HEK293 (cell line): Measurements from ENCODE around the gene CAB39L.

Experiments used
- CTCF ChIA-PET: fragments of 350-600 bp; formaldehyde crosslinking; extraction: SDS; loops from one replicate; lab custom pipeline; 2021; ENCODE audit warnings: antibody characterized with exemption; lab: Yijun Ruan, JAX
- POLR2A ChIA-PET: fragments of 300-600 bp; formaldehyde crosslinking; extraction: SDS; loops from one replicate; lab custom pipeline; 2020; ENCODE audit warnings: antibody characterized with exemption, inconsistent platforms; lab: Yijun Ruan, JAX
- H3K27ac ChIP-seq: fragments of 200-500 bp; sonication (Bioruptor generic); 2 replicates; pipeline ENCODE4 v1.5.1; 2014; ENCODE audit warnings: low read depth, low read length, control low read depth, inconsistent platforms; ENCODE audit errors: extremely low read depth
- H3K36me3 ChIP-seq, 2 experiments: fragments of 200-500 bp in 1 of 2; sonication (Bioruptor generic) in 1 of 2; 1 replicate in 1 of 2; 2 replicates in 1 of 2; pipeline ENCODE4 v1.5.1; 2014 to 2017; ENCODE audit warnings: inconsistent platforms in 2 of 2, low read length in 2 of 2; ENCODE audit not compliant: control insufficient read depth in 2 of 2, insufficient read depth in 1 of 2
- H3K4me1 ChIP-seq: fragments of 200-500 bp; sonication (Bioruptor generic); 2 replicates; pipeline ENCODE4 v1.5.1; 2014; ENCODE audit warnings: mild to moderate bottlenecking, low read length, inconsistent platforms; ENCODE audit not compliant: control insufficient read depth, insufficient read depth
- H3K4me3 ChIP-seq: 2 replicates; pipeline ENCODE4 v1.5.1; 2011; ENCODE audit warnings: low read depth, mild to moderate bottlenecking, control low read depth, low read length, moderate library complexity
- H3K9me3 ChIP-seq: fragments of 200-500 bp; sonication (Bioruptor generic); 2 replicates; pipeline ENCODE4 v1.5.1; 2014; ENCODE audit warnings: low read depth, low read length, inconsistent platforms; ENCODE audit not compliant: control insufficient read depth, insufficient read depth
- BCL11A ChIP-seq: fragments of 450-650 bp; formaldehyde crosslinking; IDR thresholded peaks from 2 replicates; pipeline ENCODE4 v1.5.1; 2016; ENCODE audit warnings: low read depth, missing biosample characterization, missing genetic modification characterization
- FEZF1 ChIP-seq: fragments of 450-650 bp; formaldehyde crosslinking; IDR thresholded peaks from 2 replicates; pipeline ENCODE4 v1.5.1; 2016; ENCODE audit warnings: missing biosample characterization, missing genetic modification characterization
- GLIS1 ChIP-seq: fragments of 450-650 bp; formaldehyde crosslinking; IDR thresholded peaks from 2 replicates; pipeline ENCODE4 v1.5.1; 2016; ENCODE audit warnings: missing biosample characterization, missing genetic modification characterization
- HOXC10 ChIP-seq: sonication (generic); formaldehyde crosslinking; IDR thresholded peaks from 2 replicates; pipeline ENCODE4 v1.8.1; 2023; ENCODE audit warnings: mild to moderate bottlenecking, missing genetic modification reagents
- KLF17 ChIP-seq: fragments of 450-650 bp; formaldehyde crosslinking; IDR thresholded peaks from 2 replicates; pipeline ENCODE4 v1.5.1; 2016; ENCODE audit warnings: missing biosample characterization, missing genetic modification characterization
- OVOL3 ChIP-seq: fragments of 450-650 bp; formaldehyde crosslinking; IDR thresholded peaks from 2 replicates; pipeline ENCODE4 v1.5.1; 2016; ENCODE audit warnings: missing biosample characterization, missing genetic modification characterization
- PRDM10 ChIP-seq: fragments of 450-650 bp; formaldehyde crosslinking; IDR thresholded peaks from 2 replicates; pipeline ENCODE4 v1.5.1; 2016; ENCODE audit warnings: missing biosample characterization, missing genetic modification characterization
- SP3 ChIP-seq: fragments of 450-650 bp; formaldehyde crosslinking; IDR thresholded peaks from 2 replicates; pipeline ENCODE4 v1.5.1; 2016; ENCODE audit warnings: missing biosample characterization, missing genetic modification characterization
- ZBTB20 ChIP-seq: fragments of 450-650 bp; formaldehyde crosslinking; IDR thresholded peaks from 2 replicates; pipeline ENCODE4 v1.5.1; 2016; ENCODE audit warnings: missing biosample characterization, missing genetic modification characterization
- ZBTB7A ChIP-seq: fragments of 450-650 bp; formaldehyde crosslinking; IDR thresholded peaks from 2 replicates; pipeline ENCODE4 v1.5.1; 2016; ENCODE audit warnings: low read depth, missing biosample characterization, missing genetic modification characterization
- ZEB2 ChIP-seq: fragments of 450-650 bp; formaldehyde crosslinking; IDR thresholded peaks from 2 replicates; pipeline ENCODE4 v1.5.1; 2016; ENCODE audit warnings: missing biosample characterization, missing genetic modification characterization
- ZFP37 ChIP-seq: fragments of 450-650 bp; formaldehyde crosslinking; IDR thresholded peaks from 2 replicates; pipeline ENCODE4 v1.5.1; 2016; ENCODE audit warnings: missing biosample characterization, missing genetic modification characterization
- ZNF146 ChIP-seq: fragments of 450-650 bp; formaldehyde crosslinking; IDR thresholded peaks from 2 replicates; pipeline ENCODE4 v1.5.1; 2016; ENCODE audit warnings: missing biosample characterization, missing genetic modification characterization
- ZNF175 ChIP-seq: fragments of 450-650 bp; formaldehyde crosslinking; IDR thresholded peaks from 2 replicates; pipeline ENCODE4 v1.5.1; 2016; ENCODE audit warnings: missing biosample characterization, missing genetic modification characterization
- ZNF18 ChIP-seq: fragments of 450-650 bp; formaldehyde crosslinking; IDR thresholded peaks from 2 replicates; pipeline ENCODE4 v1.5.1; 2016; ENCODE audit warnings: missing biosample characterization, missing genetic modification characterization
- ZNF324 ChIP-seq: fragments of 450-650 bp; formaldehyde crosslinking; IDR thresholded peaks from 2 replicates; pipeline ENCODE4 v1.5.1; 2016; ENCODE audit warnings: missing biosample characterization, missing genetic modification characterization
- ZNF37A ChIP-seq: fragments of 450-650 bp; IDR thresholded peaks from 2 replicates; pipeline ENCODE4 v1.5.1; 2018; ENCODE audit warnings: missing biosample characterization, missing genetic modification characterization
- ZNF404 ChIP-seq: fragments of 450-650 bp; formaldehyde crosslinking; IDR thresholded peaks from 2 replicates; pipeline ENCODE4 v1.5.1; 2017; ENCODE audit warnings: missing biosample characterization, missing genetic modification characterization
- ZNF433 ChIP-seq: fragments of 450-650 bp; formaldehyde crosslinking; IDR thresholded peaks from 2 replicates; pipeline ENCODE4 v1.5.1; 2016; ENCODE audit warnings: missing biosample characterization, missing genetic modification characterization, low read depth
- ZNF48 ChIP-seq: fragments of 450-650 bp; formaldehyde crosslinking; IDR thresholded peaks from 2 replicates; pipeline ENCODE4 v1.5.1; 2016; ENCODE audit warnings: missing biosample characterization, missing genetic modification characterization
- ZNF558 ChIP-seq: fragments of 450-650 bp; formaldehyde crosslinking; IDR thresholded peaks from 2 replicates; pipeline ENCODE4 v1.5.1; 2016; ENCODE audit warnings: missing biosample characterization, missing genetic modification characterization
- ZNF561 ChIP-seq: fragments of 450-650 bp; IDR thresholded peaks from 2 replicates; pipeline ENCODE4 v1.5.1; 2018; ENCODE audit warnings: missing biosample characterization, missing genetic modification characterization, borderline replicate concordance
- ZNF677 ChIP-seq: fragments of 450-650 bp; IDR thresholded peaks from 2 replicates; pipeline ENCODE4 v1.5.0; 2018; ENCODE audit warnings: missing biosample characterization, mild to moderate bottlenecking, missing genetic modification characterization, moderate library complexity
- ZNF692 ChIP-seq: fragments of 450-650 bp; formaldehyde crosslinking; IDR thresholded peaks from 2 replicates; pipeline ENCODE4 v1.5.1; 2016; ENCODE audit warnings: missing biosample characterization, missing genetic modification characterization
- ZXDB ChIP-seq: fragments of 450-650 bp; formaldehyde crosslinking; IDR thresholded peaks from 2 replicates; pipeline ENCODE4 v1.5.1; 2016; ENCODE audit warnings: missing biosample characterization, missing genetic modification characterization

The CAB39L gene

GRCh38 chr13:49448753-49449152 is 4.9 kb upstream of the CAB39L start:
- H3K4me1 ChIP-seq: no peaks in the 10 kb centered on the region
- ChIA-PET POLR2A (no interaction called here), CTCF (no interaction called here)
- TF ChIP-seq ZNF433: no peak
- TF ChIP-seq ZNF692 (tag by site-specific recombination): no peak
- no peak for TF ChIP-seq KLF17 (tag by site-specific recombination)
- TF ChIP-seq ZNF37A: no peak
- TF ChIP-seq ZBTB7A (tag by site-specific recombination): no peak
- TF ChIP-seq ZNF677: no peak
- TF ChIP-seq FEZF1 (tag by site-specific recombination): no peak
- TF ChIP-seq ZNF48 (tag by site-specific recombination): no peak
- no peak for TF ChIP-seq ZFP37 (tag by site-specific recombination)
- no peak for TF ChIP-seq ZNF18 (tag by site-specific recombination)
- TF ChIP-seq ZBTB20: no peak
- no peak for TF ChIP-seq ZNF324 (tag by site-specific recombination)
- TF ChIP-seq SP3 (tag by site-specific recombination): no peak
- TF ChIP-seq BCL11A (tag by site-specific recombination): no peak
- no peak for TF ChIP-seq ZNF175 (tag by site-specific recombination)
- H3K27ac ChIP-seq: no peak overlapping the region
- H3K36me3 ChIP-seq: no peaks in the 10 kb centered on the region
- no peaks in the 10 kb centered on the region for H3K9me3 ChIP-seq
- H3K4me3 ChIP-seq: no peak overlapping the region

GRCh38 chr13:49446473-49446872 is 2.6 kb upstream of the CAB39L start:
- Histone ChIP-seq H3K27ac (no peak overlapping the region), H3K4me3 (no peak overlapping the region)
- CTCF ChIA-PET: interaction anchor here (0.6 to 1.1 kb wide), 3 partner anchors 13 to 165 kb away, joined by 3 to 4 read pairs (median 4); no protein-coding TSS in a partner anchor
- TF ChIP-seq ZNF146 (peak; percentile 88), OVOL3 (tag by site-specific recombination) (no peak), ZNF404 (tag by site-specific recombination) (no peak)
- TF ChIP-seq, all 188 proteins: peak for 1
- no peaks in the 10 kb centered on the region for H3K9me3 ChIP-seq
- no peaks in the 10 kb centered on the region for H3K4me1 ChIP-seq
- no peaks in the 10 kb centered on the region for H3K36me3 ChIP-seq
- POLR2A ChIA-PET: no interaction called here

GRCh38 chr13:49444524-49445395 is 896 bp upstream of the CAB39L start:
- Histone ChIP-seq H3K36me3 (no peaks in the 10 kb centered on the region), H3K4me3 (peak overlapping the region; percentile 90), H3K4me1 (no peaks in the 10 kb centered on the region), H3K9me3 (no peaks in the 10 kb centered on the region), H3K27ac (peak overlapping the region; percentile 77)
- ChIA-PET POLR2A (interaction anchor here (0.6 to 2.3 kb wide), 8 partner anchors 8 to 142 kb away, joined by 3 to 10 read pairs (median 4); partner anchors contain the start of genes PHF11 and RCBTB1), CTCF (no interaction called here)
- TF ChIP-seq ZXDB (tag by site-specific recombination): peak; percentile 43; the same call in 1 of the 2 replicates
- TF ChIP-seq GLIS1 (tag by site-specific recombination): peak; percentile 15; the same call in 1 of the 2 replicates
- TF ChIP-seq ZNF558 (tag by site-specific recombination): peak; percentile 46; the same call in 1 of the 2 replicates
- TF ChIP-seq ZNF561 (tag by site-specific recombination): peak; percentile 66; the same call in 1 of the 2 replicates
- TF ChIP-seq ZNF146: 0 out of 2 replicates have a peak, but pooled peaks have one; percentile 9
- TF ChIP-seq HOXC10 (CRISPR knock-in tag): no peak
- TF ChIP-seq ZEB2 (tag by site-specific recombination): peak; percentile 20
- TF ChIP-seq PRDM10 (tag by site-specific recombination): 0 out of 2 replicates have a peak, but pooled peaks have one; percentile 38
